SU-DHL-6 (cell line): ENCODE measurements around the gene PDE4B.
"Not testable (repeated sequence)": the region's sequence is repeated elsewhere in the genome, so short reads cannot be mapped to it uniquely, and the experiment has no call there.

Experiments
- EZH2phosphoT487 ChIP-seq: fragments of 200-600 bp; sonication (generic), shearing (Covaris generic); conservative IDR thresholded peaks from 2 replicates; pipeline ENCODE4 v1.6.1; 2018; ENCODE audit warnings: mild to moderate bottlenecking, antibody characterized with exemption, low read length, moderate library complexity, mixed read lengths
- TF ChIP-seq, protein P1 (sequence below): fragments of 200-600 bp; sonication (generic); IDR thresholded peaks from one replicate; pipeline ENCODE4 v1.5.1; 2017; ENCODE audit warnings: antibody characterized with exemption, mild to moderate bottlenecking, low read length, moderate library complexity; ENCODE audit not compliant: insufficient read depth, poor library complexity, severe bottlenecking

- TF ChIP-seq, protein P1, sequence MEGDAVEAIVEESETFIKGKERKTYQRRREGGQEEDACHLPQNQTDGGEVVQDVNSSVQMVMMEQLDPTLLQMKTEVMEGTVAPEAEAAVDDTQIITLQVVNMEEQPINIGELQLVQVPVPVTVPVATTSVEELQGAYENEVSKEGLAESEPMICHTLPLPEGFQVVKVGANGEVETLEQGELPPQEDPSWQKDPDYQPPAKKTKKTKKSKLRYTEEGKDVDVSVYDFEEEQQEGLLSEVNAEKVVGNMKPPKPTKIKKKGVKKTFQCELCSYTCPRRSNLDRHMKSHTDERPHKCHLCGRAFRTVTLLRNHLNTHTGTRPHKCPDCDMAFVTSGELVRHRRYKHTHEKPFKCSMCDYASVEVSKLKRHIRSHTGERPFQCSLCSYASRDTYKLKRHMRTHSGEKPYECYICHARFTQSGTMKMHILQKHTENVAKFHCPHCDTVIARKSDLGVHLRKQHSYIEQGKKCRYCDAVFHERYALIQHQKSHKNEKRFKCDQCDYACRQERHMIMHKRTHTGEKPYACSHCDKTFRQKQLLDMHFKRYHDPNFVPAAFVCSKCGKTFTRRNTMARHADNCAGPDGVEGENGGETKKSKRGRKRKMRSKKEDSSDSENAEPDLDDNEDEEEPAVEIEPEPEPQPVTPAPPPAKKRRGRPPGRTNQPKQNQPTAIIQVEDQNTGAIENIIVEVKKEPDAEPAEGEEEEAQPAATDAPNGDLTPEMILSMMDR = not testable (repeated sequence)
- TF ChIP-seq EZH2phosphoT487 = not testable (repeated sequence)
These were observed 343.7 kb downstream of the PDE4B start for GRCh38 chr1:66136423-66136822.
